OCI-LY7 (cell line): ENCODE measurements around the gene GALNT2.

Experiments used
- CTCF ChIP-seq: fragments of 200-600 bp; sonication (generic); conservative IDR thresholded peaks from 2 replicates; pipeline ENCODE4 v1.5.1; 2014; ENCODE audit warnings: mild to moderate bottlenecking, antibody characterized with exemption, low read length, moderate library complexity, mixed read lengths
- EZH2phosphoT487 ChIP-seq: fragments of 200-600 bp; sonication (generic); IDR thresholded peaks from 2 replicates; pipeline ENCODE4 v1.6.1; 2018; ENCODE audit warnings: low read depth, borderline replicate concordance, mild to moderate bottlenecking, mixed run types, antibody characterized with exemption, low read length, moderate library complexity, mixed read lengths

- TF ChIP-seq EZH2phosphoT487 (no peak), CTCF (no peak)
Measured at GRCh38 chr1:230187290-230187689, 120.3 kb downstream of the GALNT2 start.
